ENCODE measurements around the gene ODAD3. TPM values are rescaled to one million over a fixed set of nuclear protein-coding genes. Genes with fewer than 3 reads are reported as not detected.

The ODAD3 gene
- total and polyA plus RNA-seq, 10 of the 15 experiments (the other 5 are each of a cell fraction or from before 2014, with no cell fraction given) = 0.11 to 0.39 (median 0.28) TPM; not detected in 7

DNA sequence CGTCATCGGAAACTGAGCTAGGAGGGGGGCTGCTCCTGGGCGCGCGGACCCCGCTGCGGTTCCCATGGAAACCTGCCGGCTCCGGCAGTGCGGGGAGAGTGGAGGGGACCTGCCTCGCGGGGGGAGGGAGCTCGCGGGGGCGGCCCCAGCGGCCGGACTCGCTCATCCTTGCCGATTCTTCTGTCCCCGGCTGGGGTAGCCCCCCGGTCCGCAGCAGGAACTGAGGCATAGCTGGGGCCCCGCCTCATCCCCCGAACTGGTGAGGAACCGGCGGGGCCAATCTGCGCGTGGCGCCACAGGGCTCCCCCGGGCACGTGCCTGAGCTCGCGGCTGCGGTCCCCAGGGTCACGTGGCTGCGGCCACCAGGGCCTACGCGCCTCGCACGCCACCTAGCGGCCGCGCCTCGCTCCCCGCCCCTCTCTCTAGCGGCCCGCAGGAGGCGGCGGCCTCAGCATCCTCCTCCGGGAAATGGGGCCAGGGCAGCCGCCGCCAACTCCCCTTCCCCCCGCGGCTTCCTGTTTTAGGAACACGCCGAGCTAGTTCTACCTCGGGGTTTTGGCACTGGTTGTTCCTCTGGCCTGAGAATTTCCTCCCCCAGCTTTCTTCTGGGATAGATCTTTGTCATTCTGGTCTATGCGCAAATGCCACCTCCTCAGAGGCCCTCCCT, 47.6 kb upstream of the ODAD3 start (continued):
- TF ChIP-seq, protein P1, sequence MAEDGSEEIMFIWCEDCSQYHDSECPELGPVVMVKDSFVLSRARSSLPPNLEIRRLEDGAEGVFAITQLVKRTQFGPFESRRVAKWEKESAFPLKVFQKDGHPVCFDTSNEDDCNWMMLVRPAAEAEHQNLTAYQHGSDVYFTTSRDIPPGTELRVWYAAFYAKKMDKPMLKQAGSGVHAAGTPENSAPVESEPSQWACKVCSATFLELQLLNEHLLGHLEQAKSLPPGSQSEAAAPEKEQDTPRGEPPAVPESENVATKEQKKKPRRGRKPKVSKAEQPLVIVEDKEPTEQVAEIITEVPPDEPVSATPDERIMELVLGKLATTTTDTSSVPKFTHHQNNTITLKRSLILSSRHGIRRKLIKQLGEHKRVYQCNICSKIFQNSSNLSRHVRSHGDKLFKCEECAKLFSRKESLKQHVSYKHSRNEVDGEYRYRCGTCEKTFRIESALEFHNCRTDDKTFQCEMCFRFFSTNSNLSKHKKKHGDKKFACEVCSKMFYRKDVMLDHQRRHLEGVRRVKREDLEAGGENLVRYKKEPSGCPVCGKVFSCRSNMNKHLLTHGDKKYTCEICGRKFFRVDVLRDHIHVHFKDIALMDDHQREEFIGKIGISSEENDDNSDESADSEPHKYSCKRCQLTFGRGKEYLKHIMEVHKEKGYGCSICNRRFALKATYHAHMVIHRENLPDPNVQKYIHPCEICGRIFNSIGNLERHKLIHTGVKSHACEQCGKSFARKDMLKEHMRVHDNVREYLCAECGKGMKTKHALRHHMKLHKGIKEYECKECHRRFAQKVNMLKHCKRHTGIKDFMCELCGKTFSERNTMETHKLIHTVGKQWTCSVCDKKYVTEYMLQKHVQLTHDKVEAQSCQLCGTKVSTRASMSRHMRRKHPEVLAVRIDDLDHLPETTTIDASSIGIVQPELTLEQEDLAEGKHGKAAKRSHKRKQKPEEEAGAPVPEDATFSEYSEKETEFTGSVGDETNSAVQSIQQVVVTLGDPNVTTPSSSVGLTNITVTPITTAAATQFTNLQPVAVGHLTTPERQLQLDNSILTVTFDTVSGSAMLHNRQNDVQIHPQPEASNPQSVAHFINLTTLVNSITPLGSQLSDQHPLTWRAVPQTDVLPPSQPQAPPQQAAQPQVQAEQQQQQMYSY (CRISPR knock-in tag; IDR thresholded peaks at IDR 0.05) = no peak
- TF ChIP-seq NFYB (IDR thresholded peaks at IDR 0.05; ENCODE audit: insufficient read depth, low read depth, low read length) = no peak
- TF ChIP-seq SREBF2 (IDR thresholded peaks at IDR 0.05; ENCODE audit: low read length) = no peak
- no peak for TF ChIP-seq YBX1 (IDR thresholded peaks at IDR 0.05)
- TF ChIP-seq, protein P2, sequence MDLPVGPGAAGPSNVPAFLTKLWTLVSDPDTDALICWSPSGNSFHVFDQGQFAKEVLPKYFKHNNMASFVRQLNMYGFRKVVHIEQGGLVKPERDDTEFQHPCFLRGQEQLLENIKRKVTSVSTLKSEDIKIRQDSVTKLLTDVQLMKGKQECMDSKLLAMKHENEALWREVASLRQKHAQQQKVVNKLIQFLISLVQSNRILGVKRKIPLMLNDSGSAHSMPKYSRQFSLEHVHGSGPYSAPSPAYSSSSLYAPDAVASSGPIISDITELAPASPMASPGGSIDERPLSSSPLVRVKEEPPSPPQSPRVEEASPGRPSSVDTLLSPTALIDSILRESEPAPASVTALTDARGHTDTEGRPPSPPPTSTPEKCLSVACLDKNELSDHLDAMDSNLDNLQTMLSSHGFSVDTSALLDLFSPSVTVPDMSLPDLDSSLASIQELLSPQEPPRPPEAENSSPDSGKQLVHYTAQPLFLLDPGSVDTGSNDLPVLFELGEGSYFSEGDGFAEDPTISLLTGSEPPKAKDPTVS (IDR thresholded peaks at IDR 0.05; ENCODE audit: low read depth, low read length) = no peak
- no peak for TF ChIP-seq SUPT20H (IDR thresholded peaks at IDR 0.05; ENCODE audit: borderline replicate concordance, control insufficient read depth, low read depth, low read length)
- TF ChIP-seq EED (IDR thresholded peaks at IDR 0.05; ENCODE audit: low read depth) = no peak
- TF ChIP-seq, protein P3, sequence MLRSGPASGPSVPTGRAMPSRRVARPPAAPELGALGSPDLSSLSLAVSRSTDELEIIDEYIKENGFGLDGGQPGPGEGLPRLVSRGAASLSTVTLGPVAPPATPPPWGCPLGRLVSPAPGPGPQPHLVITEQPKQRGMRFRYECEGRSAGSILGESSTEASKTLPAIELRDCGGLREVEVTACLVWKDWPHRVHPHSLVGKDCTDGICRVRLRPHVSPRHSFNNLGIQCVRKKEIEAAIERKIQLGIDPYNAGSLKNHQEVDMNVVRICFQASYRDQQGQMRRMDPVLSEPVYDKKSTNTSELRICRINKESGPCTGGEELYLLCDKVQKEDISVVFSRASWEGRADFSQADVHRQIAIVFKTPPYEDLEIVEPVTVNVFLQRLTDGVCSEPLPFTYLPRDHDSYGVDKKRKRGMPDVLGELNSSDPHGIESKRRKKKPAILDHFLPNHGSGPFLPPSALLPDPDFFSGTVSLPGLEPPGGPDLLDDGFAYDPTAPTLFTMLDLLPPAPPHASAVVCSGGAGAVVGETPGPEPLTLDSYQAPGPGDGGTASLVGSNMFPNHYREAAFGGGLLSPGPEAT (IDR thresholded peaks at IDR 0.05; ENCODE audit: low read depth) = no peak; the same call in 1 of the 2 replicates
- no peak for TF ChIP-seq ZSCAN29 (IDR thresholded peaks at IDR 0.05)
- no peak for TF ChIP-seq SRF (IDR thresholded peaks at IDR 0.05; ENCODE audit: low read depth in 2 of 2, low read length in 2 of 2)
- no peak for TF ChIP-seq FOXM1 (IDR thresholded peaks at IDR 0.05; ENCODE audit: low read depth, low read length)
- no peak for TF ChIP-seq MYB (IDR thresholded peaks at IDR 0.05; ENCODE audit: borderline replicate concordance, low read depth, low read length)
- TF ChIP-seq, protein P4, sequence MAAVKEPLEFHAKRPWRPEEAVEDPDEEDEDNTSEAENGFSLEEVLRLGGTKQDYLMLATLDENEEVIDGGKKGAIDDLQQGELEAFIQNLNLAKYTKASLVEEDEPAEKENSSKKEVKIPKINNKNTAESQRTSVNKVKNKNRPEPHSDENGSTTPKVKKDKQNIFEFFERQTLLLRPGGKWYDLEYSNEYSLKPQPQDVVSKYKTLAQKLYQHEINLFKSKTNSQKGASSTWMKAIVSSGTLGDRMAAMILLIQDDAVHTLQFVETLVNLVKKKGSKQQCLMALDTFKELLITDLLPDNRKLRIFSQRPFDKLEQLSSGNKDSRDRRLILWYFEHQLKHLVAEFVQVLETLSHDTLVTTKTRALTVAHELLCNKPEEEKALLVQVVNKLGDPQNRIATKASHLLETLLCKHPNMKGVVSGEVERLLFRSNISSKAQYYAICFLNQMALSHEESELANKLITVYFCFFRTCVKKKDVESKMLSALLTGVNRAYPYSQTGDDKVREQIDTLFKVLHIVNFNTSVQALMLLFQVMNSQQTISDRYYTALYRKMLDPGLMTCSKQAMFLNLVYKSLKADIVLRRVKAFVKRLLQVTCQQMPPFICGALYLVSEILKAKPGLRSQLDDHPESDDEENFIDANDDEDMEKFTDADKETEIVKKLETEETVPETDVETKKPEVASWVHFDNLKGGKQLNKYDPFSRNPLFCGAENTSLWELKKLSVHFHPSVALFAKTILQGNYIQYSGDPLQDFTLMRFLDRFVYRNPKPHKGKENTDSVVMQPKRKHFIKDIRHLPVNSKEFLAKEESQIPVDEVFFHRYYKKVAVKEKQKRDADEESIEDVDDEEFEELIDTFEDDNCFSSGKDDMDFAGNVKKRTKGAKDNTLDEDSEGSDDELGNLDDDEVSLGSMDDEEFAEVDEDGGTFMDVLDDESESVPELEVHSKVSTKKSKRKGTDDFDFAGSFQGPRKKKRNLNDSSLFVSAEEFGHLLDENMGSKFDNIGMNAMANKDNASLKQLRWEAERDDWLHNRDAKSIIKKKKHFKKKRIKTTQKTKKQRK (IDR thresholded peaks at IDR 0.05; ENCODE audit: low read depth, low read length) = no peak
- peak; percentile 75; the same call in 1 of the 2 replicates for TF ChIP-seq ZNF217 (IDR thresholded peaks at IDR 0.05)
- peak; percentile 89 for TF ChIP-seq DPF2 (IDR thresholded peaks at IDR 0.05)
- TF ChIP-seq, protein P5, sequence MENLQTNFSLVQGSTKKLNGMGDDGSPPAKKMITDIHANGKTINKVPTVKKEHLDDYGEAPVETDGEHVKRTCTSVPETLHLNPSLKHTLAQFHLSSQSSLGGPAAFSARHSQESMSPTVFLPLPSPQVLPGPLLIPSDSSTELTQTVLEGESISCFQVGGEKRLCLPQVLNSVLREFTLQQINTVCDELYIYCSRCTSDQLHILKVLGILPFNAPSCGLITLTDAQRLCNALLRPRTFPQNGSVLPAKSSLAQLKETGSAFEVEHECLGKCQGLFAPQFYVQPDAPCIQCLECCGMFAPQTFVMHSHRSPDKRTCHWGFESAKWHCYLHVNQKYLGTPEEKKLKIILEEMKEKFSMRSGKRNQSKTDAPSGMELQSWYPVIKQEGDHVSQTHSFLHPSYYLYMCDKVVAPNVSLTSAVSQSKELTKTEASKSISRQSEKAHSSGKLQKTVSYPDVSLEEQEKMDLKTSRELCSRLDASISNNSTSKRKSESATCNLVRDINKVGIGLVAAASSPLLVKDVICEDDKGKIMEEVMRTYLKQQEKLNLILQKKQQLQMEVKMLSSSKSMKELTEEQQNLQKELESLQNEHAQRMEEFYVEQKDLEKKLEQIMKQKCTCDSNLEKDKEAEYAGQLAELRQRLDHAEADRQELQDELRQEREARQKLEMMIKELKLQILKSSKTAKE (IDR thresholded peaks at IDR 0.05; ENCODE audit: low read depth, poor library complexity, severe bottlenecking) = no peak
- peak; percentile 90 for TF ChIP-seq GATAD2B (conservative IDR thresholded peaks at IDR 0.05; ENCODE audit: low read depth)
- TF ChIP-seq ZBED1 (IDR thresholded peaks at IDR 0.05; ENCODE audit: borderline replicate concordance) = no peak

Data from GM12878 (cell line).